Bronchial epithelial cell (primary cell): ENCODE results near the gene ZNF660. TPM values are rescaled to one million over a fixed set of nuclear protein-coding genes. Genes with fewer than 3 reads are reported as not detected.
"Not testable (repeated sequence)": the region's sequence is repeated elsewhere in the genome, so short reads cannot be mapped to it uniquely, and the experiment has no call there.

Source experiments
- DNase-seq: peaks from one replicate; pipeline ENCODE4 v3.0.0-alpha.2; 2010; ENCODE audit warnings: low read depth
- FAIRE-seq: peaks from 2 replicates; lab custom pipeline; 2011; peaks lifted over from hg19 to GRCh38; lab: Jason Lieb, UNC
- H3K27me3 ChIP-seq: 2 replicates; pipeline ENCODE4 v1.5.1; 2011; ENCODE audit warnings: low read length; ENCODE audit not compliant: control insufficient read depth, insufficient read depth
- H3K36me3 ChIP-seq: 2 replicates; pipeline ENCODE4 v1.5.1; 2011; ENCODE audit warnings: low read length; ENCODE audit not compliant: control insufficient read depth, insufficient read depth
- H3K4me3 ChIP-seq: 2 replicates; pipeline ENCODE4 v1.5.1; 2011; ENCODE audit warnings: mild to moderate bottlenecking, low read depth, low read length, control low read depth
- CTCF ChIP-seq: IDR thresholded peaks from 2 replicates; pipeline ENCODE4 v1.5.1; 2011; ENCODE audit warnings: mild to moderate bottlenecking, moderate library complexity, low read length, control low read depth, inconsistent platforms; ENCODE audit not compliant: insufficient read depth, severe bottlenecking
- total RNA-seq: library from RNA; depleted of rRNA; stranded (reverse); fragments of >200 nt; gene quantifications from 2 replicates; pipeline ENCODE4 v1.2.1, GENCODE V29; 2014

ZNF660 gene
- total RNA-seq, 1 donor from 2014 or later = 0.26 TPM

GRCh38 chr3:44578924-44579515 lies 5.7 kb upstream of the ZNF660 start:
- H3K27me3 ChIP-seq, H3K36me3 ChIP-seq, DNase-seq, H3K4me3 ChIP-seq, FAIRE-seq: not testable (repeated sequence)

GRCh38 chr3:44579749-44580148 lies 5.0 kb upstream of the ZNF660 start:
- FAIRE-seq = peak; percentile 40
- H3K4me3 ChIP-seq, H3K36me3 ChIP-seq, H3K27me3 ChIP-seq, DNase-seq: not testable (repeated sequence)

- not testable (repeated sequence) for H3K4me3 ChIP-seq, H3K36me3 ChIP-seq, H3K27me3 ChIP-seq, DNase-seq, FAIRE-seq
Observed at GRCh38 chr3:44580971-44581370, 3.8 kb upstream of the ZNF660 start.

- FAIRE-seq (peak; percentile 91), DNase-seq (no peak)
- Histone ChIP-seq H3K27me3 (no peaks in the 10 kb centered on the region), H3K36me3 (no peaks in the 10 kb centered on the region), H3K4me3 (no peak overlapping the region)
- TF ChIP-seq CTCF = no peak
Observed at GRCh38 chr3:44596621-44597020, 11.9 kb downstream of the ZNF660 start.

- no peak for TF ChIP-seq CTCF
- no peak for FAIRE-seq
- H3K4me3 ChIP-seq = no peak overlapping the region
- no peak for DNase-seq
- no peaks in the 10 kb centered on the region for H3K27me3 ChIP-seq
- H3K36me3 ChIP-seq = no peaks in the 10 kb centered on the region
Observed at GRCh38 chr3:44601749-44602148, 17.0 kb downstream of the ZNF660 start.

- H3K4me3 ChIP-seq = no peak overlapping the region
- no peak for DNase-seq
- TF ChIP-seq CTCF = no peak
- no peaks in the 10 kb centered on the region for H3K27me3 ChIP-seq
- H3K36me3 ChIP-seq = no peaks in the 10 kb centered on the region
- FAIRE-seq = no peak
Observed at GRCh38 chr3:44612678-44613077, 27.9 kb downstream of the ZNF660 start.

GRCh38 chr3:44624749-44625480 lies 40.2 kb downstream of the ZNF660 start, which contains the start of gene ZNF197:
TSS of gene ZNF197 (plus strand) at chr3:44625036. CDS start at chr3:44629155, 4,119 bp downstream.
- Histone ChIP-seq H3K4me3 (peak within 1 kb of the TSS; percentile 87), H3K36me3 (peaks cover 3% of the 10 kb centered on the region), H3K27me3 (no peaks in the 10 kb centered on the region)
- TF ChIP-seq CTCF = no peak
- peak; percentile 73 for DNase-seq
- no peak for FAIRE-seq
